Activated naive CD8-positive, alpha-beta T cell treated with anti-CD3 and anti-CD28 coated beads for 36 hours (primary cell): ENCODE measurements around the gene RAB11FIP5. TPM values are rescaled to one million over a fixed set of nuclear protein-coding genes. Genes with fewer than 3 reads are reported as not detected.
"Not testable (repeated sequence)": the region's sequence is repeated elsewhere in the genome, so short reads cannot be mapped to it uniquely, and the experiment has no call there.

Source experiments
- DNase-seq: peaks from one replicate; pipeline ENCODE4 v3.0.0; 2021
- H3K27ac Mint-ChIP-seq: one replicate; pipeline ENCODE4 v1.8.0; 2022; ENCODE audit warnings: mild to moderate bottlenecking, moderate library complexity, mixed read lengths
- H3K27me3 Mint-ChIP-seq: one replicate; pipeline ENCODE4 v1.8.0; 2022; ENCODE audit warnings: mild to moderate bottlenecking, mixed read lengths
- H3K36me3 Mint-ChIP-seq: one replicate; pipeline ENCODE4 v1.8.0; 2021; ENCODE audit warnings: mild to moderate bottlenecking, mixed read lengths
- H3K4me1 Mint-ChIP-seq: one replicate; pipeline ENCODE4 v1.8.0; 2021; ENCODE audit warnings: mixed read lengths
- H3K4me3 Mint-ChIP-seq: one replicate; pipeline ENCODE4 v1.8.0; 2022; ENCODE audit warnings: mild to moderate bottlenecking, moderate library complexity, mixed read lengths
- H3K9me3 Mint-ChIP-seq: one replicate; pipeline ENCODE4 v1.8.0; 2022; ENCODE audit warnings: mixed read lengths
- total RNA-seq, 2 experiments: library from RNA; stranded (reverse); gene quantifications; one replicate each; pipeline ENCODE4 v1.2.3, GENCODE V29; 2021

RAB11FIP5 gene
- total RNA-seq, 2 experiments from 2014 or later, result 4.0 to 4.3 TPM

- H3K9me3 Mint-ChIP-seq, result no peaks in the 10 kb centered on the region
- no peaks in the 10 kb centered on the region for H3K27me3 Mint-ChIP-seq
- peaks cover 2% of the 10 kb centered on the region for H3K36me3 Mint-ChIP-seq
- H3K4me1 Mint-ChIP-seq, result peaks cover 27% of the 10 kb centered on the region
- DNase-seq, result no peak
- peak overlapping the region; percentile 78 for H3K4me3 Mint-ChIP-seq
- H3K27ac Mint-ChIP-seq, result peak overlapping the region; percentile 5
Observed at GRCh38 chr2:73069855-73070642, 42.7 kb downstream of the RAB11FIP5 start.

GRCh38 chr2:73069041-73069854 is 43.5 kb downstream of the RAB11FIP5 start:
- no peak for DNase-seq
- H3K4me3 Mint-ChIP-seq, result peak overlapping the region; percentile 78
- no peaks in the 10 kb centered on the region for H3K27me3 Mint-ChIP-seq
- peaks cover 31% of the 10 kb centered on the region for H3K4me1 Mint-ChIP-seq
- H3K9me3 Mint-ChIP-seq, result no peaks in the 10 kb centered on the region
- H3K27ac Mint-ChIP-seq, result peak overlapping the region; percentile 5
- H3K36me3 Mint-ChIP-seq, result peaks cover 2% of the 10 kb centered on the region

GRCh38 chr2:73068147-73068546 is 44.6 kb downstream of the RAB11FIP5 start:
- H3K36me3 Mint-ChIP-seq, result peaks cover 2% of the 10 kb centered on the region
- no peak for DNase-seq
- H3K4me1 Mint-ChIP-seq, result peaks cover 31% of the 10 kb centered on the region
- H3K27ac Mint-ChIP-seq, result no peak overlapping the region
- H3K27me3 Mint-ChIP-seq, result no peaks in the 10 kb centered on the region
- no peak overlapping the region for H3K4me3 Mint-ChIP-seq
- no peaks in the 10 kb centered on the region for H3K9me3 Mint-ChIP-seq

GRCh38 chr2:73067043-73067442 is 45.7 kb downstream of the RAB11FIP5 start:
- Mint-ChIP-seq H3K27me3 (no peaks in the 10 kb centered on the region), H3K4me3 (no peak overlapping the region), H3K27ac (no peak overlapping the region)

GRCh38 chr2:73065070-73065469 is 47.7 kb downstream of the RAB11FIP5 start:
- H3K27ac Mint-ChIP-seq, DNase-seq, H3K4me3 Mint-ChIP-seq, H3K9me3 Mint-ChIP-seq, H3K27me3 Mint-ChIP-seq, H3K36me3 Mint-ChIP-seq: not testable (repeated sequence)
- peaks cover 23% of the 10 kb centered on the region for H3K4me1 Mint-ChIP-seq

More at GRCh38 chr2:73067043-73067442, 45.7 kb downstream of the RAB11FIP5 start:
- Mint-ChIP-seq H3K9me3 (no peaks in the 10 kb centered on the region), H3K4me1 (peaks cover 28% of the 10 kb centered on the region), H3K36me3 (peaks cover 2% of the 10 kb centered on the region)
- DNase-seq, result no peak

- Mint-ChIP-seq H3K27ac (peak overlapping the region; percentile 9), H3K4me1 (peaks cover 16% of the 10 kb centered on the region), H3K36me3 (peaks cover 2% of the 10 kb centered on the region), H3K4me3 (no peak overlapping the region), H3K27me3 (no peaks in the 10 kb centered on the region), H3K9me3 (no peaks in the 10 kb centered on the region)
- no peak for DNase-seq
Observed at GRCh38 chr2:73063909-73064875, 48.6 kb downstream of the RAB11FIP5 start.

GRCh38 chr2:73063472-73063871 is 49.3 kb downstream of the RAB11FIP5 start:
- no peaks in the 10 kb centered on the region for H3K9me3 Mint-ChIP-seq
- peaks cover 11% of the 10 kb centered on the region for H3K4me1 Mint-ChIP-seq
- H3K27ac Mint-ChIP-seq, result no peak overlapping the region
- no peaks in the 10 kb centered on the region for H3K27me3 Mint-ChIP-seq
- no peak for DNase-seq
- no peak overlapping the region for H3K4me3 Mint-ChIP-seq
- peaks cover 2% of the 10 kb centered on the region for H3K36me3 Mint-ChIP-seq

- Mint-ChIP-seq H3K36me3 (peaks cover 23% of the 10 kb centered on the region), H3K27ac (no peak overlapping the region), H3K9me3 (peaks cover 4% of the 10 kb centered on the region), H3K4me3 (no peak overlapping the region), H3K4me1 (no peaks in the 10 kb centered on the region), H3K27me3 (no peaks in the 10 kb centered on the region)
- DNase-seq, result no peak
Observed at GRCh38 chr2:73059106-73059505, 53.6 kb downstream of the RAB11FIP5 start.

- H3K27ac Mint-ChIP-seq, result no peak overlapping the region
- peaks cover 23% of the 10 kb centered on the region for H3K36me3 Mint-ChIP-seq
- H3K27me3 Mint-ChIP-seq, result no peaks in the 10 kb centered on the region
- DNase-seq, result no peak
- H3K4me1 Mint-ChIP-seq, result no peaks in the 10 kb centered on the region
- no peak overlapping the region for H3K4me3 Mint-ChIP-seq
- H3K9me3 Mint-ChIP-seq, result peaks cover 4% of the 10 kb centered on the region
Observed at GRCh38 chr2:73054980-73055379, 57.8 kb downstream of the RAB11FIP5 start.

GRCh38 chr2:73053316-73054114 is 59.2 kb downstream of the RAB11FIP5 start:
- no peak for DNase-seq
- Mint-ChIP-seq H3K27ac (no peak overlapping the region), H3K36me3 (peaks cover 23% of the 10 kb centered on the region), H3K9me3 (peaks cover 4% of the 10 kb centered on the region), H3K27me3 (no peaks in the 10 kb centered on the region), H3K4me3 (no peak overlapping the region), H3K4me1 (no peaks in the 10 kb centered on the region)

- H3K9me3 Mint-ChIP-seq, result no peaks in the 10 kb centered on the region
- H3K36me3 Mint-ChIP-seq, result peaks cover 6% of the 10 kb centered on the region
- no peak overlapping the region for H3K27ac Mint-ChIP-seq
- peaks cover 2% of the 10 kb centered on the region for H3K4me1 Mint-ChIP-seq
- H3K27me3 Mint-ChIP-seq, result no peaks in the 10 kb centered on the region
- no peak for DNase-seq
- no peak overlapping the region for H3K4me3 Mint-ChIP-seq
Observed at GRCh38 chr2:73050121-73050545, 62.6 kb downstream of the RAB11FIP5 start.

GRCh38 chr2:73043929-73044832 is 68.6 kb downstream of the RAB11FIP5 start:
- no peak for DNase-seq
- Mint-ChIP-seq H3K27ac (no peak overlapping the region), H3K9me3 (no peaks in the 10 kb centered on the region), H3K4me1 (peaks cover 11% of the 10 kb centered on the region), H3K27me3 (no peaks in the 10 kb centered on the region), H3K36me3 (peaks cover 3% of the 10 kb centered on the region), H3K4me3 (no peak overlapping the region)

- DNase-seq, result no peak
- Mint-ChIP-seq H3K27me3 (no peaks in the 10 kb centered on the region), H3K27ac (no peak overlapping the region), H3K4me1 (peaks cover 11% of the 10 kb centered on the region), H3K36me3 (peaks cover 3% of the 10 kb centered on the region), H3K4me3 (no peak overlapping the region), H3K9me3 (no peaks in the 10 kb centered on the region)
Observed at GRCh38 chr2:73043276-73043675, 69.5 kb downstream of the RAB11FIP5 start.
